HCT116 (cell line): ENCODE measurements around the gene DRC7. TPM values are rescaled to one million over a fixed set of nuclear protein-coding genes. Genes with fewer than 3 reads are reported as not detected.

ENCODE experiments used
- ATAC-seq: fragments of 200-7000 bp; cut with Tn5 transposase; 2 replicates; pipeline ENCODE4 v1.9.1; 2020; ENCODE audit warnings: mild to moderate bottlenecking, moderate library complexity
- BruUV-seq: library from RNA; stranded (reverse); fragments of 400-500 nt; replicated peaks from 2 replicates; lab custom pipeline; 2021; lab: Mats Ljungman, UMichigan
- CTCF ChIA-PET: fragments of 300-600 bp; sonication (Branson Sonifier 250); formaldehyde crosslinking; loops from one replicate; lab custom pipeline; 2021; ENCODE audit warnings: antibody characterized with exemption; lab: Charles Lee
- POLR2A ChIA-PET: fragments of 300-600, 350-600 bp; sonication (Branson Sonifier 250); formaldehyde crosslinking; loops from one replicate; lab custom pipeline; 2021; ENCODE audit warnings: antibody characterized with exemption; lab: Charles Lee
- RAD21 ChIA-PET, 2 experiments: fragments of 300-600 bp; sonication (Branson Sonifier 250); formaldehyde crosslinking; loops; one replicate each; lab custom pipeline; 2023; ENCODE audit warnings: low total read pairs in 2 of 2; ENCODE audit not compliant: uncharacterized antibody in 2 of 2, unreplicated experiment in 2 of 2, low non-redundant PET in 1 of 2; lab: Charles Lee
- DNase-seq: peaks from one replicate; pipeline ENCODE4 v3.0.0-alpha.2; 2010; ENCODE audit warnings: low read depth, low spot score
- H2AFZ ChIP-seq: fragments of 200-600 bp; shearing (Covaris generic), sonication (generic); 2 replicates; pipeline ENCODE4 v1.6.1; 2017; ENCODE audit warnings: low read depth, mixed run types, mixed read lengths, antibody characterized with exemption, low read length; ENCODE audit not compliant: poor library complexity, severe bottlenecking
- H3K27ac ChIP-seq: 2 replicates; pipeline ENCODE4 v1.5.1; 2012; ENCODE audit warnings: low read depth, low read length
- H3K27me3 ChIP-seq: fragments of 200-600 bp; sonication (generic); 2 replicates; pipeline ENCODE4 v1.6.1; 2016; ENCODE audit warnings: mixed run types, low read length, mixed read lengths; ENCODE audit not compliant: insufficient read depth
- H3K36me3 ChIP-seq, 2 experiments: fragments of 200-500 bp in 1 of 2; fragments of 200-600 bp in 1 of 2; sonication (Bioruptor generic) in 1 of 2; sonication (generic) in 1 of 2; 2 replicates each; pipeline versions ENCODE4 v1.5.1 to v1.6.1; 2014 to 2016; ENCODE audit warnings: low read length in 2 of 2, inconsistent platforms in 1 of 2, mixed read lengths in 1 of 2, mixed run types in 1 of 2; ENCODE audit not compliant: insufficient read depth in 2 of 2, control insufficient read depth in 1 of 2
- H3K4me1 ChIP-seq, 2 experiments: fragments of 200-600 bp in 1 of 2; sonication (generic) in 1 of 2; 2 replicates each; pipeline versions ENCODE4 v1.5.1 to v1.6.1; 2012 to 2017; ENCODE audit warnings: low read length in 2 of 2, inconsistent platforms in 1 of 2, mild to moderate bottlenecking in 1 of 2, mixed read lengths in 1 of 2, mixed run types in 1 of 2, moderate library complexity in 1 of 2; ENCODE audit not compliant: insufficient read depth in 2 of 2, control insufficient read depth in 1 of 2
- H3K4me2 ChIP-seq: fragments of 200-600 bp; sonication (generic); 2 replicates; pipeline ENCODE4 v1.6.1; 2017; ENCODE audit warnings: mixed run types, low read length, mixed read lengths
- H3K4me3 ChIP-seq, 2 experiments: fragments of 200-600 bp in 1 of 2; sonication (generic) in 1 of 2; replicated peaks in 1 of 2; 2 replicates each; pipeline ENCODE4 v1.5.1; 2011 to 2016; ENCODE audit warnings: low read length in 2 of 2, control low read depth in 1 of 2, low read depth in 1 of 2, mild to moderate bottlenecking in 1 of 2, mixed read lengths in 1 of 2, mixed run types in 1 of 2
- H3K79me2 ChIP-seq: fragments of 200-600 bp; sonication (generic); 2 replicates; pipeline ENCODE4 v1.6.1; 2017; ENCODE audit warnings: mild to moderate bottlenecking, mixed run types, low read length, moderate library complexity, mixed read lengths; ENCODE audit not compliant: insufficient read depth
- H3K9ac ChIP-seq: fragments of 200-600 bp; sonication (generic); 2 replicates; pipeline ENCODE4 v1.6.1; 2016; ENCODE audit warnings: low read length, mixed read lengths
- H3K9me2 ChIP-seq: fragments of 200-600 bp; sonication (generic), shearing (Covaris generic); 2 replicates; pipeline ENCODE4 v1.6.1; 2017; ENCODE audit warnings: mixed run types, mild to moderate bottlenecking, moderate library complexity; ENCODE audit not compliant: insufficient read depth
- H3K9me3 ChIP-seq, 2 experiments: fragments of 200-500 bp in 1 of 2; fragments of 200-600 bp in 1 of 2; sonication (Bioruptor generic) in 1 of 2; sonication (generic) in 1 of 2; 2 replicates each; pipeline ENCODE4 v1.6.1; 2014 to 2017; ENCODE audit warnings: low read length in 2 of 2, mixed read lengths in 2 of 2, inconsistent platforms in 1 of 2, low read depth in 1 of 2, mild to moderate bottlenecking in 1 of 2, mixed run types in 1 of 2, moderate library complexity in 1 of 2; ENCODE audit not compliant: control insufficient read depth in 1 of 2, insufficient read depth in 1 of 2
- H4K20me1 ChIP-seq: fragments of 200-600 bp; sonication (generic), shearing (Covaris generic); 2 replicates; pipeline ENCODE4 v1.6.1; 2017; ENCODE audit warnings: mixed run types, mild to moderate bottlenecking, moderate library complexity; ENCODE audit not compliant: insufficient read depth
- POLR2AphosphoS5 ChIP-seq: IDR thresholded peaks from 2 replicates; pipeline ENCODE4 v1.6.1; 2011; ENCODE audit warnings: mild to moderate bottlenecking, low read depth, low read length, moderate library complexity
- SP1 ChIP-seq: IDR thresholded peaks from 2 replicates; pipeline ENCODE4 v1.6.1; 2012; ENCODE audit warnings: low read depth
- SRF ChIP-seq: IDR thresholded peaks from 2 replicates; pipeline ENCODE4 v1.6.1; 2012; ENCODE audit warnings: low read depth
- ZFX ChIP-seq: fragments of 450-650 bp; IDR thresholded peaks from 2 replicates; pipeline ENCODE4 v1.6.1; 2017
- intact Hi-C: fragments of 100-400 bp; cut with micrococcal nuclease; formaldehyde crosslinking; loops from 2 replicates; pipeline ENCODE4 v1.10.0; 2022
- total RNA-seq: library from RNA; stranded (reverse); gene quantifications from one replicate; pipeline ENCODE4 v1.2.1, GENCODE V29; 2021; ENCODE audit not compliant: unreplicated experiment
- TF ChIP-seq, protein P1 (sequence below): IDR thresholded peaks from 2 replicates; pipeline ENCODE4 v1.6.1; 2011; ENCODE audit warnings: mild to moderate bottlenecking, low read length, moderate library complexity; ENCODE audit not compliant: insufficient replicate concordance; ENCODE audit errors: extremely low read depth
- TF ChIP-seq, protein P2 (sequence below): IDR thresholded peaks from 2 replicates; pipeline ENCODE4 v1.6.1; 2012
- TF ChIP-seq, protein P3 (sequence below), 3 experiments: fragments of 200-600 bp in 1 of 3; sonication (generic) in 1 of 3; IDR thresholded peaks in 2 of 3; conservative IDR thresholded peaks in 1 of 3; 2 replicates each; pipeline ENCODE4 v1.5.1; 2012 to 2017; ENCODE audit warnings: low read depth in 2 of 3, low read length in 2 of 3, antibody characterized with exemption in 1 of 3, borderline replicate concordance in 1 of 3, control low read depth in 1 of 3, mild to moderate bottlenecking in 1 of 3, mixed read lengths in 1 of 3, mixed run types in 1 of 3, moderate library complexity in 1 of 3; ENCODE audit not compliant: insufficient read depth in 1 of 3
- TF ChIP-seq, protein P4 (sequence below): IDR thresholded peaks from 2 replicates; pipeline ENCODE4 v1.6.1; 2012

DRC7 gene
- total RNA-seq, 1 experiment from 2014 or later = 0.91 TPM

DNA sequence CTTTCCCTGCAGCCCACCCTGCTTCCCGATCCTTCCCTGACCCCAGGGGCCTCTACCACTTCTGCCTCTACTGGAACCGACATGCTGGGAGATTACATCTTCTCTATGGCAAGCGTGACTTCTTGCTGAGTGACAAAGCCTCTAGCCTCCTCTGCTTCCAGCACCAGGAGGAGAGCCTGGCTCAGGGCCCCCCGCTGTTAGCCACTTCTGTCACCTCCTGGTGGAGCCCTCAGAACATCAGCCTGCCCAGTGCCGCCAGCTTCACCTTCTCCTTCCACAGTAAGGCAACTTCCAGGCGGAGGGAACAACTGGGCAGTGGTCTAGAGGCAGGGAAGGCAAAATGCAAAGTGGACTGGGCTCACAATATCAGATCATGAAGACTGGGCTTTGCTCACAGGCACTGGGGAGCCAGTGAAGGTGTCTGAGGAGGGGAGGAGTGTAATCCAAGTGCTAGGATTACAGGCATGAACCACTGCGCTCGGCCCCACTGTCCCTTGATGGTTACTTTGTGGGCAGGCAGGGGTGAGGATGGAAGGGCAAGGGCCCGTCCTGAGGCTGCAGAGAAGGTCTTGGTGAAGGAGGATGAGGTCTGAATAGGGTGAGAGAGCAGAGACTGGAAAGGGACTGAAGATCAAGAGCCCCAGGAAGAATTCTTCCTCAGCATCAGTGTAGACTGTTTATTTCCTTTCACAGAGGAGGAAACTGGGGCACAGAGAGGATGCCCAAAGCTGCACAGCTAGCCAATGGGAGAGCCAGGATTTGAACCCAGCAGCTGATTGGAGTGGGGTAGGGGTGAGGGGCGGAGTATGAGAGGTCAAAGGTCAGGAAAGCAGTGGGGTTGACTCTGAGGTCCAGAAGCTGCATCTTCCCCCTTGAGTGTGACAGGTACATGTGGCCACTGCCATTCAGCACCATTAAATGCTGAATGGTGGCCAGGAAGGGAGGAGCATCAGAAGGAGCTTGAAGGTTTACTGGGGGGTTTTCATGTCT, 43.0 kb upstream of the DRC7 start:
- Histone ChIP-seq H3K36me3 (no peaks in the 10 kb centered on the region), H3K27ac (no peak overlapping the region), H3K9me2 (no peaks in the 10 kb centered on the region), H2AFZ (no peak overlapping the region), H3K27me3 (no peaks in the 10 kb centered on the region), H3K4me3 (no peak overlapping the region), H3K9ac (no peak overlapping the region), H3K79me2 (no peaks in the 10 kb centered on the region), H3K4me2 (no peak overlapping the region), H4K20me1 (no peaks in the 10 kb centered on the region), H3K4me1 (peaks cover 0 to 6% of the 10 kb centered on the region in 2 experiments; a peak in 1 of 4 replicates), H3K9me3 (no peaks in the 10 kb centered on the region)
- DNase-seq (no peak), ATAC-seq (no peak)
- ChIA-PET RAD21 (no interaction called here), CTCF (interaction anchor here (0.6 kb wide), 1 partner anchor 76 kb away, joined by 3 read pairs; no protein-coding TSS in a partner anchor), POLR2A (interaction anchor here (0.7 kb wide), 1 partner anchor 787 kb away, joined by 3 read pairs; no protein-coding TSS in a partner anchor)
- intact Hi-C loops = no loop called here
- TSS peak; percentile 41 for BruUV-seq
- TF ChIP-seq SP1 (no peak), POLR2AphosphoS5 (no peak), ZFX (no peak), SRF (no peak)
- TF ChIP-seq, protein P1, sequence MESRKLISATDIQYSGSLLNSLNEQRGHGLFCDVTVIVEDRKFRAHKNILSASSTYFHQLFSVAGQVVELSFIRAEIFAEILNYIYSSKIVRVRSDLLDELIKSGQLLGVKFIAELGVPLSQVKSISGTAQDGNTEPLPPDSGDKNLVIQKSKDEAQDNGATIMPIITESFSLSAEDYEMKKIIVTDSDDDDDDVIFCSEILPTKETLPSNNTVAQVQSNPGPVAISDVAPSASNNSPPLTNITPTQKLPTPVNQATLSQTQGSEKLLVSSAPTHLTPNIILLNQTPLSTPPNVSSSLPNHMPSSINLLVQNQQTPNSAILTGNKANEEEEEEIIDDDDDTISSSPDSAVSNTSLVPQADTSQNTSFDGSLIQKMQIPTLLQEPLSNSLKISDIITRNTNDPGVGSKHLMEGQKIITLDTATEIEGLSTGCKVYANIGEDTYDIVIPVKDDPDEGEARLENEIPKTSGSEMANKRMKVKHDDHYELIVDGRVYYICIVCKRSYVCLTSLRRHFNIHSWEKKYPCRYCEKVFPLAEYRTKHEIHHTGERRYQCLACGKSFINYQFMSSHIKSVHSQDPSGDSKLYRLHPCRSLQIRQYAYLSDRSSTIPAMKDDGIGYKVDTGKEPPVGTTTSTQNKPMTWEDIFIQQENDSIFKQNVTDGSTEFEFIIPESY = no peak
- TF ChIP-seq, protein P2, sequence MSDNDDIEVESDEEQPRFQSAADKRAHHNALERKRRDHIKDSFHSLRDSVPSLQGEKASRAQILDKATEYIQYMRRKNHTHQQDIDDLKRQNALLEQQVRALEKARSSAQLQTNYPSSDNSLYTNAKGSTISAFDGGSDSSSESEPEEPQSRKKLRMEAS = no peak
- TF ChIP-seq, protein P3, sequence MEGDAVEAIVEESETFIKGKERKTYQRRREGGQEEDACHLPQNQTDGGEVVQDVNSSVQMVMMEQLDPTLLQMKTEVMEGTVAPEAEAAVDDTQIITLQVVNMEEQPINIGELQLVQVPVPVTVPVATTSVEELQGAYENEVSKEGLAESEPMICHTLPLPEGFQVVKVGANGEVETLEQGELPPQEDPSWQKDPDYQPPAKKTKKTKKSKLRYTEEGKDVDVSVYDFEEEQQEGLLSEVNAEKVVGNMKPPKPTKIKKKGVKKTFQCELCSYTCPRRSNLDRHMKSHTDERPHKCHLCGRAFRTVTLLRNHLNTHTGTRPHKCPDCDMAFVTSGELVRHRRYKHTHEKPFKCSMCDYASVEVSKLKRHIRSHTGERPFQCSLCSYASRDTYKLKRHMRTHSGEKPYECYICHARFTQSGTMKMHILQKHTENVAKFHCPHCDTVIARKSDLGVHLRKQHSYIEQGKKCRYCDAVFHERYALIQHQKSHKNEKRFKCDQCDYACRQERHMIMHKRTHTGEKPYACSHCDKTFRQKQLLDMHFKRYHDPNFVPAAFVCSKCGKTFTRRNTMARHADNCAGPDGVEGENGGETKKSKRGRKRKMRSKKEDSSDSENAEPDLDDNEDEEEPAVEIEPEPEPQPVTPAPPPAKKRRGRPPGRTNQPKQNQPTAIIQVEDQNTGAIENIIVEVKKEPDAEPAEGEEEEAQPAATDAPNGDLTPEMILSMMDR (IDR thresholded peaks at IDR 0.05 in 2 of 3, conservative IDR thresholded peaks at IDR 0.05 in 1 of 3; ENCODE audit: borderline replicate concordance in 1 of 3, insufficient read depth in 1 of 3, low read depth in 2 of 3, low read length in 2 of 3) = no peak
- TF ChIP-seq, protein P4, sequence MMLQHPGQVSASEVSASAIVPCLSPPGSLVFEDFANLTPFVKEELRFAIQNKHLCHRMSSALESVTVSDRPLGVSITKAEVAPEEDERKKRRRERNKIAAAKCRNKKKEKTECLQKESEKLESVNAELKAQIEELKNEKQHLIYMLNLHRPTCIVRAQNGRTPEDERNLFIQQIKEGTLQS = no peak
